Testis (tissue), 2 donors: ENCODE data around the gene ATXN7L3B.

Source experiments
- POLR2A ChIP-seq: fragments of 450-650 bp; IDR thresholded peaks from one replicate; pipeline ENCODE4 v1.6.1; 2017; ENCODE audit warnings: antibody characterized with exemption, mild to moderate bottlenecking, moderate library complexity
- TF ChIP-seq, protein P1 (sequence below), 3 experiments: fragments of 450-650 bp in 2 of 3; fragments of 200-600 bp in 1 of 3; sonication (generic) in 1 of 3; IDR thresholded peaks; one replicate each; pipeline ENCODE4 v1.5.1; 2016 to 2019; ENCODE audit warnings: antibody characterized with exemption in 3 of 3, mild to moderate bottlenecking in 2 of 3, moderate library complexity in 1 of 3

DNA sequence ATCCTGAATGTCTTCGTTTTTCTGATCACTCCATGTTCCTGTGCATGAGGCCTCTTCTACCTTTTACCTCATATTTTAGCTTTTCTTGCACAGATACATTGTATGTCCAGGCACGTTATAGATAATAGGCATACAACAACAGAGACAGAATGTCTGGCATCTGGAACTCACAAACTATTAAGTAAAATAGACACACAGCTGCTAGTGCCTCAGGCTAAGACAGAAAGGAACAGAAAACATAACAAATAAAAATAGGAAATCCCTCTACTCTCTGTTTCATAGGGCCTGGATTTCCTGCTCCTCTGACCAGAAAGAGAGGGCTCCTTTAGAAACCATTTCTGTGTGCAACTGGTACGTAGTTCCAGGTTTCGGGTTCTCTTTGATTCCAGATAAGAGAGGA is 48.6 kb downstream of the ATXN7L3B start:
- TF ChIP-seq, protein P1, sequence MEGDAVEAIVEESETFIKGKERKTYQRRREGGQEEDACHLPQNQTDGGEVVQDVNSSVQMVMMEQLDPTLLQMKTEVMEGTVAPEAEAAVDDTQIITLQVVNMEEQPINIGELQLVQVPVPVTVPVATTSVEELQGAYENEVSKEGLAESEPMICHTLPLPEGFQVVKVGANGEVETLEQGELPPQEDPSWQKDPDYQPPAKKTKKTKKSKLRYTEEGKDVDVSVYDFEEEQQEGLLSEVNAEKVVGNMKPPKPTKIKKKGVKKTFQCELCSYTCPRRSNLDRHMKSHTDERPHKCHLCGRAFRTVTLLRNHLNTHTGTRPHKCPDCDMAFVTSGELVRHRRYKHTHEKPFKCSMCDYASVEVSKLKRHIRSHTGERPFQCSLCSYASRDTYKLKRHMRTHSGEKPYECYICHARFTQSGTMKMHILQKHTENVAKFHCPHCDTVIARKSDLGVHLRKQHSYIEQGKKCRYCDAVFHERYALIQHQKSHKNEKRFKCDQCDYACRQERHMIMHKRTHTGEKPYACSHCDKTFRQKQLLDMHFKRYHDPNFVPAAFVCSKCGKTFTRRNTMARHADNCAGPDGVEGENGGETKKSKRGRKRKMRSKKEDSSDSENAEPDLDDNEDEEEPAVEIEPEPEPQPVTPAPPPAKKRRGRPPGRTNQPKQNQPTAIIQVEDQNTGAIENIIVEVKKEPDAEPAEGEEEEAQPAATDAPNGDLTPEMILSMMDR (IDR thresholded peaks at IDR 0.05), result no peak
- TF ChIP-seq POLR2A, result no peak
